GM12872 (cell line): ENCODE data around the gene TSBP1.

Experiments used
- TF ChIP-seq, protein P1 (sequence below): IDR thresholded peaks from 3 replicates; pipeline ENCODE4 v1.5.1; 2011; ENCODE audit warnings: low read depth, mild to moderate bottlenecking, low read length, moderate library complexity; ENCODE audit not compliant: insufficient read depth

The TSBP1 gene

GRCh38 chr6:32332433-32332832 is 39.3 kb downstream of the TSBP1 start:
- TF ChIP-seq, protein P1, sequence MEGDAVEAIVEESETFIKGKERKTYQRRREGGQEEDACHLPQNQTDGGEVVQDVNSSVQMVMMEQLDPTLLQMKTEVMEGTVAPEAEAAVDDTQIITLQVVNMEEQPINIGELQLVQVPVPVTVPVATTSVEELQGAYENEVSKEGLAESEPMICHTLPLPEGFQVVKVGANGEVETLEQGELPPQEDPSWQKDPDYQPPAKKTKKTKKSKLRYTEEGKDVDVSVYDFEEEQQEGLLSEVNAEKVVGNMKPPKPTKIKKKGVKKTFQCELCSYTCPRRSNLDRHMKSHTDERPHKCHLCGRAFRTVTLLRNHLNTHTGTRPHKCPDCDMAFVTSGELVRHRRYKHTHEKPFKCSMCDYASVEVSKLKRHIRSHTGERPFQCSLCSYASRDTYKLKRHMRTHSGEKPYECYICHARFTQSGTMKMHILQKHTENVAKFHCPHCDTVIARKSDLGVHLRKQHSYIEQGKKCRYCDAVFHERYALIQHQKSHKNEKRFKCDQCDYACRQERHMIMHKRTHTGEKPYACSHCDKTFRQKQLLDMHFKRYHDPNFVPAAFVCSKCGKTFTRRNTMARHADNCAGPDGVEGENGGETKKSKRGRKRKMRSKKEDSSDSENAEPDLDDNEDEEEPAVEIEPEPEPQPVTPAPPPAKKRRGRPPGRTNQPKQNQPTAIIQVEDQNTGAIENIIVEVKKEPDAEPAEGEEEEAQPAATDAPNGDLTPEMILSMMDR = no peak

- TF ChIP-seq, protein P1 = no peak
Measured at GRCh38 chr6:32329141-32329540, 42.6 kb downstream of the TSBP1 start.

- TF ChIP-seq, protein P1 = no peak
Measured at GRCh38 chr6:32327103-32327502, 44.6 kb downstream of the TSBP1 start.

DNA sequence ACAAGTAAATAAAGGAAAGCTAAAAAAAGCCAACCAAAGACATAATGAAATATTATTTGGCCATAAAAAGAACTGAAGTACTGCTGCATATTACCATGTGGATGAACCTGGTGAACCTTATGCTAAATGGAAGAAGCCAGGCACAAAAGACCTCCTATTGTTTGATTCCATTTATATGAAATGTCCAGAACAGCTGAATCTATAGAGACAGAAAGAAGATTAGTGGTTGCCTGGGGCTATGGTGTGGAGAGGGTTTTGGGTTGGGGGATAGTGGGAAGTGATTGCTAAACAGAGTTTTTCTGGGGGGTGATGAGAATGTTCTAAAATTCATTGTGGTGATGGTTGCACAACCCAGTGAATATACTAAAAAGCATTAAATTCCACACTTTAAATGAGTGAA is 53.2 kb downstream of the TSBP1 start:
- TF ChIP-seq, protein P1 = no peak

GRCh38 chr6:32317541-32317940 is 54.2 kb downstream of the TSBP1 start:
- TF ChIP-seq, protein P1 = no peak

DNA sequence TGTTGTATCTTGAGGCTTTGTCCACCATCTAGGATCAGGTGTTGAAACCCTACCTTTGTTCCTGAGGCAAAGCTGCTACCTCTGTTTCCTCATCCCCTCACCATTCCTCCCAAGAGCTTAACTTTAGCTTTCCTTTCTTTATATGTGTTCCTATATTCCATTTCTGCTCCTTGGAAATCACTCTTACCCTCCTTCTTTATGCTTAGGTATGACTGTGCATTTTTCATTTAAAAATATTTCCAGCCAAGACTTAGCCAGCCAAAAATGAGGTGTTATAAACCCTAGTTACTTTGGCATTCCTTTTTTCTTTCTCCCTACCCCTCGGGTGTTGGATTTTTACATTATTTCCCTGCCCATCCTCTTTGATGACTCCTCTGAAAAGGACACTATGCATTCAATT is 57.7 kb downstream of the TSBP1 start:
- TF ChIP-seq, protein P1 = no peak

DNA sequence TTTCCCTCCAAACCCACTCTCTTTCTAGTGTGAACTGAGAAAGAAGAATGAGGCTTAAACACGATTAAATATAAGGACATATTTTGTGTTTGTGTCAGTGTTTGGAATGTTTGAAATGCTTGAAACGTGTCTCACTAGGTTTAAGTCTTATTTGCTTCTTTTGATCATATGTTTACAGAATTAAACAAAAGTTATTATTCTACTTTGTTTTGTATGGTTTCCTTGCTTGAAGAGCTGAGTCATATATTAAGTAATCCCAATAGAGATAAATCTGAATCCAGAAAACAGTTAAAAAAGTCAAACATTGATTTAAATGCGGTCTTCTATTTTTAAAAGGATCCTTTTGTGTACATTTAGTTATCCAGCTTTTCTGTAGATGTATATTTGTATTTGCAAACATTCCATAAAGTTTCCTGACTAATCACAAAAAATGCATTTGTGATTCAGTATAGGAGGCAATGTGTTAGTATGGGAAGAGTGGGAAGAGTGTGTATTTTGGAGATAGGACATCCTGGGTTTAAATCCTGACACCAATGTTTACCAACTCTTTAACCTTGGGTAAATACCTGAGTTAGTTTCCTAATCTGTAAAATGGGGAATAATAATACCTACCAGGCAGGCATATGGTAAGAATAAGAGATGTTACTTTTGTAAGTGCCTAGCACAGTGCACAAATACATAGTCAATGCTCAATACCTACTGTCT is 72.9 kb downstream of the TSBP1 start:
- TF ChIP-seq, protein P1 = no peak
